ENCODE results near the gene SASH1.

GRCh38 chr6:148445620-148446019, 103.0 kb downstream of the SASH1 start:
- TF ChIP-seq CTCF (IDR thresholded peaks at IDR 0.05; ENCODE audit: extremely low read depth in 1 of 2, insufficient read depth in 1 of 2, low read depth in 1 of 2, low read length in 2 of 2), result no peak
- TF ChIP-seq POLR2A (IDR thresholded peaks at IDR 0.05; ENCODE audit: low read depth, low read length), result peak; percentile 46
- TF ChIP-seq GATA2 (IDR thresholded peaks at IDR 0.05; ENCODE audit: insufficient read depth, insufficient read length, low read depth, low read length), result peak; percentile 49
- TF ChIP-seq MYC (IDR thresholded peaks at IDR 0.05; ENCODE audit: low read depth, low read length), result peak; percentile 49
- TF ChIP-seq MAX (IDR thresholded peaks at IDR 0.05; ENCODE audit: insufficient read depth, insufficient read length), result peak; percentile 47

Measured in endothelial cell of umbilical vein (primary cell).